K562 (cell line): ENCODE measurements around the gene ALDH1A3. TPM values are rescaled to one million over a fixed set of nuclear protein-coding genes. Genes with fewer than 3 reads are reported as not detected.
A peak's percentile ranks its signal among the peaks of the same experiment; 100 is the strongest.

Source experiments
- ATAC-seq: fragments of 200-7000 bp; cut with Tn5 transposase; 3 replicates; pipeline ENCODE4 v1.9.1; 2020; ENCODE audit warnings: moderate library complexity
- BruUV-seq: library from RNA; stranded (reverse); fragments of 400-500 nt; replicated peaks from 2 replicates; lab custom pipeline; 2021; lab: Mats Ljungman, UMichigan
- CTCF ChIA-PET: fragments of 300-600 bp; formaldehyde crosslinking; extraction: SDS; loops from one replicate; lab custom pipeline; 2021; ENCODE audit warnings: low intra/inter-chr PET ratio; lab: Yijun Ruan, JAX
- POLR2A ChIA-PET: fragments of 300-600, 350-650 bp; sonication (Branson Sonifier 250); formaldehyde crosslinking; extraction: SDS; loops from one replicate; lab custom pipeline; 2021; ENCODE audit warnings: antibody characterized with exemption, inconsistent platforms; lab: Yijun Ruan, JAX
- DNase-seq, 4 experiments: peaks; one replicate each; pipeline versions ENCODE4 v3.0.0 to v3.0.0-alpha.2; 2011 to 2018; ENCODE audit warnings: low spot score in 3 of 4, mixed read lengths in 3 of 4; ENCODE audit errors: extremely low read depth in 1 of 4
- FAIRE-seq: peaks from 2 replicates; lab custom pipeline; 2011; peaks lifted over from hg19 to GRCh38; lab: Jason Lieb, UNC
- H2AFZ ChIP-seq: 2 replicates; pipeline ENCODE4 v1.6.0; 2011; ENCODE audit warnings: low read depth, low read length, control low read depth, inconsistent platforms
- H3K27ac ChIP-seq: fragments of 200-600 bp; 3 replicates; pipeline ENCODE4 v1.8.0; 2011; ENCODE audit warnings: low read depth, mild to moderate bottlenecking, control low read depth, inconsistent platforms, low read length, moderate library complexity, mixed read lengths; ENCODE audit errors: extremely low read depth
- H3K27me3 ChIP-seq, 2 experiments: fragments of 300-600 bp in 1 of 2; 2 replicates in 1 of 2; 3 replicates in 1 of 2; pipeline versions ENCODE4 v1.6.0 to v1.8.0; 2011; ENCODE audit warnings: inconsistent platforms in 2 of 2, low read length in 2 of 2, mild to moderate bottlenecking in 1 of 2, mixed read lengths in 1 of 2, moderate library complexity in 1 of 2; ENCODE audit not compliant: control insufficient read depth in 2 of 2, insufficient read depth in 2 of 2
- H3K36me3 ChIP-seq: fragments of 300-600 bp; 3 replicates; pipeline ENCODE4 v1.8.0; 2011; ENCODE audit warnings: mild to moderate bottlenecking, low read length, inconsistent platforms; ENCODE audit not compliant: control insufficient read depth, insufficient read depth
- H3K4me1 ChIP-seq, 2 experiments: fragments of 200-600 bp in 1 of 2; replicated peaks in 1 of 2; 2 replicates in 1 of 2; 3 replicates in 1 of 2; pipeline versions ENCODE4 v1.5.1 to v1.8.0; 2011; ENCODE audit warnings: inconsistent platforms in 2 of 2, low read length in 2 of 2, mild to moderate bottlenecking in 1 of 2, mixed read lengths in 1 of 2, moderate library complexity in 1 of 2; ENCODE audit not compliant: control insufficient read depth in 2 of 2, insufficient read depth in 2 of 2
- H3K4me2 ChIP-seq: 2 replicates; pipeline ENCODE4 v1.6.1; 2011; ENCODE audit warnings: low read length, control low read depth, inconsistent platforms, mixed read lengths; ENCODE audit not compliant: insufficient read depth
- H3K4me3 ChIP-seq: fragments of 200-600 bp; sonication (generic), shearing (Covaris generic); 2 replicates; pipeline ENCODE4 v1.5.1; 2016; ENCODE audit warnings: control low read depth, inconsistent platforms
- H3K79me2 ChIP-seq: fragments of 200-600 bp; 3 replicates; pipeline ENCODE4 v1.8.0; 2011; ENCODE audit warnings: low read length, inconsistent platforms; ENCODE audit not compliant: control insufficient read depth, insufficient read depth
- H3K9ac ChIP-seq, 2 experiments: 2 replicates each; pipeline versions ENCODE4 v1.6.0 to v1.6.1; 2011; ENCODE audit warnings: low read depth in 2 of 2, low read length in 2 of 2, control low read depth in 1 of 2, inconsistent platforms in 1 of 2, mild to moderate bottlenecking in 1 of 2, mixed read lengths in 1 of 2; ENCODE audit not compliant: insufficient read depth in 1 of 2
- H3K9me1 ChIP-seq: one replicate; pipeline ENCODE4 v1.6.0; 2011; ENCODE audit warnings: inconsistent platforms, mild to moderate bottlenecking, low read length, moderate library complexity; ENCODE audit not compliant: control insufficient read depth, insufficient read depth
- H3K9me3 ChIP-seq: replicated peaks from 2 replicates; pipeline ENCODE4 v1.5.1; 2011; ENCODE audit warnings: low read depth, low read length, inconsistent platforms; ENCODE audit not compliant: control insufficient read depth, insufficient read depth
- H4K20me1 ChIP-seq: replicated peaks from 2 replicates; pipeline ENCODE4 v1.6.1; 2011; ENCODE audit warnings: low read length, inconsistent platforms, mixed read lengths; ENCODE audit not compliant: control insufficient read depth, insufficient read depth
- POLR2B ChIP-seq: fragments of 450-650 bp; IDR thresholded peaks from 2 replicates; pipeline ENCODE4 v1.6.1; 2018; ENCODE audit warnings: low read depth; ENCODE audit not compliant: partially characterized antibody
- TRIM28 ChIP-seq: fragments of 450-650 bp; IDR thresholded peaks from 2 replicates; pipeline ENCODE4 v1.6.1; 2017
- WGBS: fragments of 100-300 bp; shearing (Covaris generic); methylation state at CpG from one replicate; pipeline ENCODE4 v1.1.6; 2016; ENCODE audit warnings: low coverage, mixed read lengths; ENCODE audit not compliant: insufficient coverage; ENCODE audit errors: missing lambda C conversion rate; 5-methylcytosine and 5-hydroxymethylcytosine counted together
- in situ Hi-C: fragments of 300-500 bp; cut with MboI; formaldehyde crosslinking; loops from 4 replicates; pipeline ENCODE4 v1.15.0; 2018; ENCODE audit warnings: inconsistent platforms, mixed read lengths
- intact Hi-C: fragments of 100-400 bp; cut with micrococcal nuclease; formaldehyde crosslinking; loops from 2 replicates; pipeline ENCODE4 v1.14.2; 2022
- polyA plus RNA-seq, 8 experiments: library from polyadenylated mRNA; depleted of rRNA in 4 of 8; stranded (reverse) in 5 of 8; unstranded in 3 of 8; fragments of >200 nt; fragmentation: Nextera tagmentation in 2 of 8; fragmentation: Illumina TruSeq in 1 of 8; extraction: Ambion mirVana in 2 of 8; extraction: Trizol in 1 of 8; gene quantifications; 2 replicates each; pipeline versions ENCODE4 v1.2.1 to v1.2.3, GENCODE V29; 2011 to 2014; ENCODE audit warnings: inconsistent platforms in 1 of 8, missing spikeins in 1 of 8
- total RNA-seq, 7 experiments: library from RNA; depleted of rRNA in 6 of 7; stranded (reverse); fragments of >200 nt in 6 of 7; fragmentation: Illumina TruSeq in 2 of 7; extraction: Trizol in 2 of 7; gene quantifications; 2 replicates each; pipeline versions ENCODE4 v1.2.1 to v1.2.3, GENCODE V29; 2011 to 2021; ENCODE audit warnings: low replicate concordance in 1 of 7
- TF ChIP-seq, protein P1 (sequence below), 3 experiments: IDR thresholded peaks in 2 of 3; conservative IDR thresholded peaks in 1 of 3; 2 replicates each; pipeline ENCODE4 v1.5.1; 2011 to 2012; ENCODE audit warnings: low read length in 3 of 3, mild to moderate bottlenecking in 3 of 3, control low read depth in 2 of 3, improper control_type of control experiment in 1 of 3, inconsistent platforms in 1 of 3, low read depth in 1 of 3, mixed read lengths in 1 of 3, moderate library complexity in 1 of 3; ENCODE audit not compliant: insufficient read depth in 2 of 3

Gene ALDH1A3
- total and polyA plus RNA-seq, 9 of the 15 experiments (the other 6 are each of a cell fraction or from before 2014, with no cell fraction given), result 0.38 TPM; not detected in 8

GRCh38 chr15:100934726-100935125 is 55.1 kb downstream of the ALDH1A3 start:
- intact Hi-C loops (no loop called here), in situ Hi-C loops (no loop called here)
- H3K4me2 ChIP-seq, result no peak overlapping the region
- ChIA-PET POLR2A (no interaction called here), CTCF (no interaction called here)
- H3K4me3 ChIP-seq, result no peak overlapping the region
- no peak overlapping the region for H3K27ac ChIP-seq
- H2AFZ ChIP-seq, result no peak overlapping the region
- no peaks in the 10 kb centered on the region for H4K20me1 ChIP-seq
- no peak for TF ChIP-seq POLR2B
- TF ChIP-seq, protein P1, sequence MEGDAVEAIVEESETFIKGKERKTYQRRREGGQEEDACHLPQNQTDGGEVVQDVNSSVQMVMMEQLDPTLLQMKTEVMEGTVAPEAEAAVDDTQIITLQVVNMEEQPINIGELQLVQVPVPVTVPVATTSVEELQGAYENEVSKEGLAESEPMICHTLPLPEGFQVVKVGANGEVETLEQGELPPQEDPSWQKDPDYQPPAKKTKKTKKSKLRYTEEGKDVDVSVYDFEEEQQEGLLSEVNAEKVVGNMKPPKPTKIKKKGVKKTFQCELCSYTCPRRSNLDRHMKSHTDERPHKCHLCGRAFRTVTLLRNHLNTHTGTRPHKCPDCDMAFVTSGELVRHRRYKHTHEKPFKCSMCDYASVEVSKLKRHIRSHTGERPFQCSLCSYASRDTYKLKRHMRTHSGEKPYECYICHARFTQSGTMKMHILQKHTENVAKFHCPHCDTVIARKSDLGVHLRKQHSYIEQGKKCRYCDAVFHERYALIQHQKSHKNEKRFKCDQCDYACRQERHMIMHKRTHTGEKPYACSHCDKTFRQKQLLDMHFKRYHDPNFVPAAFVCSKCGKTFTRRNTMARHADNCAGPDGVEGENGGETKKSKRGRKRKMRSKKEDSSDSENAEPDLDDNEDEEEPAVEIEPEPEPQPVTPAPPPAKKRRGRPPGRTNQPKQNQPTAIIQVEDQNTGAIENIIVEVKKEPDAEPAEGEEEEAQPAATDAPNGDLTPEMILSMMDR (IDR thresholded peaks at IDR 0.05 in 2 of 3, conservative IDR thresholded peaks at IDR 0.05 in 1 of 3; ENCODE audit: insufficient read depth in 2 of 3, low read depth in 1 of 3, low read length in 3 of 3), result peak in 2 of 3 experiments; percentile 10 to 20; a peak in 1 of 6 replicates
- no peak for FAIRE-seq
- no peak overlapping the region for H3K9ac ChIP-seq
- H3K9me1 ChIP-seq, result no peaks in the 10 kb centered on the region
- no TSS peak for BruUV-seq
- no peaks in the 10 kb centered on the region for H3K4me1 ChIP-seq
- peaks cover 2 to 28% of the 10 kb centered on the region in 2 experiments for H3K27me3 ChIP-seq
- ATAC-seq, result peak; percentile 67
- no peaks in the 10 kb centered on the region for H3K79me2 ChIP-seq
- no peak for DNase-seq
- no peaks in the 10 kb centered on the region for H3K9me3 ChIP-seq
- no peaks in the 10 kb centered on the region for H3K36me3 ChIP-seq

DNA sequence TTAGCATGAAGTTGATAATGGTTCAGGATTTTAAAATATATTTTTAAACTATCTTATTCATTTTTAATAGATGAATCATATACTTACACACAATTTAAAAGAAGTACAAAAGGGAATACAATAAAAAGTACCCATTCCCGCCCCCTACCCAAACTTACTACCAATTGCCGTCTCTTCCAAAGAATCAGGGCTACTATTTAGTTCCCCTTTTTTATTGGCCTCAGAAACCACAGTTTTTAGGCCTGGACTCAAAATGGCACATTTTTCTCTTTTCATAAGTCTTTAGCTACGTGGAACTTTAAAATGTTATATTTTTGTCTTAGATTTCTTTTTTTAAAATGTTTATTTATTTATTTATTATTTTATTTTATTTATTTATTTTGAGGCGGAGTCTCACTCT is 57.5 kb downstream of the ALDH1A3 start:
- Histone ChIP-seq H3K9me1 (no peaks in the 10 kb centered on the region), H4K20me1 (0 out of 2 replicates have a peak, but pooled peaks cover 4% of the 10 kb centered on the region), H3K79me2 (no peaks in the 10 kb centered on the region), H2AFZ (no peak overlapping the region), H3K27me3 (peaks cover 3 to 27% of the 10 kb centered on the region in 2 experiments; a peak in 4 of 5 replicates), H3K4me1 (no peaks in the 10 kb centered on the region; a peak in 1 of 5 replicates), H3K4me2 (no peak overlapping the region), H3K4me3 (no peak overlapping the region), H3K36me3 (no peaks in the 10 kb centered on the region), H3K9me3 (no peaks in the 10 kb centered on the region), H3K9ac (no peak overlapping the region), H3K27ac (no peak overlapping the region)
- ChIA-PET POLR2A (no interaction called here), CTCF (no interaction called here)
- intact Hi-C loops, result no loop called here
- in situ Hi-C loops, result no loop called here
- TF ChIP-seq TRIM28, result no peak
- no peak for ATAC-seq
- no TSS peak for BruUV-seq
- WGBS, result 4% methylated on average over 4 of the region's 4 CpGs
- DNase-seq, result no peak
- FAIRE-seq, result no peak
